ENCODE measurements around the gene IFNA14.
"Not testable (repeated sequence)": the region's sequence is repeated elsewhere in the genome, so short reads cannot be mapped to it uniquely, and the experiment has no call there.

Gene IFNA14

DNA sequence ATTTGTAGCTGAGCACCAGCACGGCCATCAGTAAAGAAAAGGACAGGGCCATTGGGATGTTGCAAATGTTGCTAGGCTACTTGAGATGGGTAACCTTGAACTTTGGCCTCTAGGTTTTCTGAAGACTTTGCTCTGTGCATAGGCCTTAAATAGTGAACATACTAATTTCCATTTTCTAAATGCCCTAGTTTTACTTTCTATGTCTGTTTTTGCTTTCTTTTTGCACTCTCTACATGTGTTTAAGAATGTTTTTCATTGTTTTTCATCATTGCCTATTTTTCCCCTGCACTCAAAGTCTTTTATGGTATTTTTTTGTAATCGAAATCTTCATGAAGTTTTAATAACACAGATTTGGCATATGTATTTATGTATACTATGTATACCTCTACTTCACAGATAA lies 11.7 kb downstream of the IFNA14 start, which contains the start of gene IFNA17:
Gene IFNA17 (minus strand): TSS at position 101 of the 400 bp plus-strand sequence. CDS start 49 bp downstream, at position 52.
- no peak within 1 kb of the TSS for H3K4me3 ChIP-seq (replicated peaks in 1 of 2; ENCODE audit: low read depth in 2 of 2, low read length in 2 of 2)
- no peak for TF ChIP-seq CTCF (IDR thresholded peaks at IDR 0.05; ENCODE audit: low read depth, low read length)
- no peak for DNase-seq (ENCODE audit: low read depth in 2 of 2)

DNA sequence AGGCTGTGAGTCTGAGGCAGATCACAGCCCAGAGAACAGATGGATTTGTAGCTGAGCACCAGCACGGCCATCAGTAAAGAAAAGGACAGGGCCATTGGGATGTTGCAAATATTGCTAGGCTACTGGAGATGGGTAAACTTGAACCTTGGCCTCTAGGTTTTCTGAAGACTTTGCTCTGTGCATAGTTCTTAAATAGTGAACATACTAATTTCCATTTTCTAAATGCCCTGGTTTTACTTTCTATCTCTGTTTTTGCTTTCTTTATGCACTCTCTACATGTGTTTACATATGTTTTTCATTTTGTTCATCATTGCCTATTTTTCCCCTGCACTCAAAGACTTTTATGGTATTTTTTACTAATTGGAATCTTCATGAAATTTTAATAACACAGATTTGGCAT lies 22.6 kb downstream of the IFNA14 start, which contains the start of gene IFNA16:
Gene IFNA16 (minus strand): TSS at position 101 of the 400 bp plus-strand sequence. CDS start 6 bp downstream, at position 95.
- not testable (repeated sequence) for DNase-seq (ENCODE audit: low read depth in 2 of 2); H3K4me3 ChIP-seq (replicated peaks in 1 of 2; ENCODE audit: low read depth in 2 of 2, low read length in 2 of 2)

GRCh38 chr9:21213411-21214326 lies 26.1 kb downstream of the IFNA14 start:
- TF ChIP-seq CTCF (IDR thresholded peaks at IDR 0.05; ENCODE audit: low read depth, low read length) = peak; percentile 55
- DNase-seq (ENCODE audit: low read depth in 2 of 2) = peak; percentile 9 to 17

GRCh38 chr9:21212160-21212559 lies 27.6 kb downstream of the IFNA14 start:
- not testable (repeated sequence) for DNase-seq (ENCODE audit: low read depth in 2 of 2); H3K4me3 ChIP-seq (replicated peaks in 1 of 2; ENCODE audit: low read depth in 2 of 2, low read length in 2 of 2)

More at GRCh38 chr9:21213411-21214326, 26.1 kb downstream of the IFNA14 start:
- H3K4me3 ChIP-seq (replicated peaks in 1 of 2; ENCODE audit: low read depth in 2 of 2, low read length in 2 of 2) = not testable (repeated sequence)

DNA sequence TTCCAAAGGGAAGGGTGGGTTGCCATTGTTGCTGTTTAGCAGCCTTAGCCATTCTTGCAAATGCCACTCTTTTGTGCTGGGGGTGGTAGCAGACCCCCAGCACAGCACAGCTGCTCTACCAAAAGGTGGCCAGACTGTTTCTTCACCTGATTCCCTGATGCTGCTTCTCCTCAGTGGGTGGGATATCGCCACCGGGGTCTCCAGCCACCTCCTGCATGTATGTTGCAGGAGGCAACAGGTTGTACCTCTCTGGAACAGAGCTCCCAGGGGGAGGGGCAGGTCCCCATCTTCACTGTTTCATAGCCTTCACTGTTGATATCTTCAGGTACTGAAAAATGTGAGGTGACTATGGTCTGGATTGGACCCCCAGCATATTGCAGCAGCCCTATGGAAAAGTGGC lies 29.0 kb downstream of the IFNA14 start:
- H3K4me3 ChIP-seq (replicated peaks in 1 of 2; ENCODE audit: low read depth in 2 of 2, low read length in 2 of 2); DNase-seq (ENCODE audit: low read depth in 2 of 2): not testable (repeated sequence)

DNA sequence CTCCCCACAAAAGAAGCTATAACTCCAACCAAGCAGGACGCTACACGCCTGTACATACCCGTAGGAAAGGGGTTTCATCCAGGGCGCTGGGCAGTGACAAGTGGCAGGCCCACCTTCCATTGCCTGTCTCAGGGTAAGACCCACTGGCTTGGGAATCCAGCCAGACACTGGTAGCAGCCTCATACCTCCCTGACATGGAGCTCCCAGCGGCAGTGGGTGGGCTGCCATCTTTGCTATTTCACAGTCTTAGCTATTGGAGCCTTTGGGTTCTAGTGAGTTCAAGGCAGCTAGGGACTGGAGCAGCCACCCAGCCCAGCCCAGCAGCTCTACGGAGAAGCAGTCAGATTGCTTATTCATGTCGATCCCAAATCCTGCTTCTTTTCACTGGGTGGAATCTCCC lies 29.5 kb downstream of the IFNA14 start:
- no peak overlapping the region for H3K4me3 ChIP-seq (replicated peaks in 1 of 2; ENCODE audit: low read depth in 2 of 2, low read length in 2 of 2)
- TF ChIP-seq CTCF (IDR thresholded peaks at IDR 0.05; ENCODE audit: low read depth, low read length) = no peak
- no peak for DNase-seq (ENCODE audit: low read depth in 2 of 2)

DNA sequence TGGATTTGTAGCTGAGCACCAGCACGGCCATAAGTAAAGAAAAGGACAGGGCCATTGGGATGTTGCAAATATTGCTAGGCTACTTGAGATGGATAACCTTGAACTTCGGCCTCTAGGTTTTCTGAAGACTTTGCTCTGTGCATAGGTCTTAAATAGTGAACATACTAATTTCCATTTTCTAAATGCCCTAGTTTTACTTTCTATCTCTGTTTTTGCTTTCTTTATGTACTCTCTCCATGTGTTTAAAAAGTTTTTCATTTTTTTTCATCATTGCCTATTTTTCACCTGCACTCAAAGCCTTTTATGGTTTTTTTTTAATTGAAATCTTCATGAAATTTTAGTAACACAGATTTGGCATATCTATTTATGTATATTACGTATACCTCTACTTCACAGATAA lies 32.8 kb downstream of the IFNA14 start, which contains the start of gene IFNA10:
Gene IFNA10 (minus strand): TSS at position 101 of the 400 bp plus-strand sequence. CDS start 46 bp downstream, at position 55.
- not testable (repeated sequence) for DNase-seq (ENCODE audit: low read depth in 2 of 2); H3K4me3 ChIP-seq (replicated peaks in 1 of 2; ENCODE audit: low read depth in 2 of 2, low read length in 2 of 2)

GRCh38 chr9:21205204-21205603 lies 34.6 kb downstream of the IFNA14 start:
- TF ChIP-seq CTCF (IDR thresholded peaks at IDR 0.05; ENCODE audit: low read depth, low read length) = no peak
- DNase-seq (ENCODE audit: low read depth in 2 of 2) = no peak

DNA sequence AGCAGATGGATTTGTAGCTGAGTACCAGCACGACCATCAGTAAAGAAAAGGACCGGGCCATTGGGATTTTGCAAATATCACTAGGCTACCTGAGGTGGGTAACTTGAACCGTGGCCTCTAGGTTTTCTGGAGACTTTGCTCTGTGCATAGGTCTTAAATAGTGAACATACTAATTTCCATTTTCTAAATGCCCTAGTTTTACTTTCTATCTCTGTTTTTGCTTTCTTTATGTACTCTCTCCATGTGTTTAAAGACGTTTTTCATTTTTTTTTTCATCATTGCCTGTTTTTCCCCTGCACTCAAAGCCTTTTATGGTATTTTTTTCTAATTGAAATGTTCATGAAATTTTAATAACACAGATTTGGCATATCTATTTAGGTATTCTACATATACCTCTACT lies 37.7 kb downstream of the IFNA14 start, which contains the start of gene IFNA7:
Gene IFNA7 (minus strand): TSS at position 101 of the 400 bp plus-strand sequence. CDS start 40 bp downstream, at position 61.
- not testable (repeated sequence) for DNase-seq (ENCODE audit: low read depth in 2 of 2); H3K4me3 ChIP-seq (replicated peaks in 1 of 2; ENCODE audit: low read depth in 2 of 2, low read length in 2 of 2)

More at GRCh38 chr9:21205204-21205603, 34.6 kb downstream of the IFNA14 start:
- H3K4me3 ChIP-seq (replicated peaks in 1 of 2; ENCODE audit: low read depth in 2 of 2, low read length in 2 of 2) = no peak overlapping the region

All from cardiac fibroblast (primary cell).